NCI-H187 treated with DMSO at 0.1 percent for 48 hours (cell line): ENCODE data around the gene MACROD2.
"Not testable (repeated sequence)": the region's sequence is repeated elsewhere in the genome, so short reads cannot be mapped to it uniquely, and the experiment has no call there.

Experiments
- DNase-seq: peaks from one replicate; lab custom pipeline; 2025; lab: John Stamatoyannopoulos, UW

MACROD2 gene

GRCh38 chr20:15109494-15109893 is 1114.2 kb downstream of the MACROD2 start:
- no peak for DNase-seq

DNA sequence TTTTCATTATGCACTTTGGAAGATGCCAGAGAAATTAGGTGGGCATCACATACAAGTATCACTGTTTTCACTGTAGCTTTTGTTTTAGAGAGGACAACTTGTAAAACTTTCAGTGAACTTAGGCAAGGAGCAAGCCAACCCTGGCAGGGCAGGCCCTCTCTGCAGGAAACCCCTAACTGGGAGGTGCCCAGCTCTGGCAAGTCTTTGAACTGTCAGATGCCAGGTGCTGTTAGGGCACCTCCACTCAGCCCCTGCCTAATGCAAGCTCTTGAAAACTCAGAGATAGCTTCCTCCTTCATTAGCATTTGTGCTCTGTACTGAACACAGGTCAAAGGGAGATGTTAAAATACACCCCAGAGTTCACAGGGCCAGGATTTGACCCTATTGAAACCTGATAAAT is 1116.3 kb downstream of the MACROD2 start:
- no peak for DNase-seq

DNA sequence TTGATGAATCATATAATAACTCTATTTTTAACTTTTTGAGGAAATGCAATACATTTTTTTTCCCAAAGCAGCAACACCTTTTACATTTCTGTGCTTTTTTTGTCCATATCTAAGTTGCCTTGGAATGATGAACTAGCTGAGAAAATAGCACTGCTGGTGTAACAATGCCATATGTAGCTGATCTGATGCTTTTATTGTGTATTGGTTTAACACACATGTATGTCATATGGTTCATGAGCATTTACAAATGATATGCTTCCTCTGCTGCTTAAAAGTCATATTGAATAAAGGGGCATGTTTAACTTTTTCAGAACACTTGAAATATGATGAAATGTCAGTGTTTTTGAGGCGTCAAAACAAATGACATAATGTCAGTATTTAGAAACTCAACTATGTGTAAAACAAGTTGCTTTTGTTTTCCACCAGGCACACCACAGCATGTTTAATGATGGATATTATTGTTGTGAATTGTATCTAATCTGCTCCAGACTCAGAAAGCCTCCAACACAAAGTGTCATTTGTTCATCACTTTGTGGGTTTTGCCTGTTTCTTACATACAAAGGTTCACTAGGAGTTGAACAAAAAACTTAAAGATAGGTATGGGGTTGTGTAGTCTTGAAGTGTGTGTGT is 1117.9 kb downstream of the MACROD2 start:
- no peak for DNase-seq

- no peak for DNase-seq
These were observed 1124.7 kb downstream of the MACROD2 start for GRCh38 chr20:15119852-15120487.

DNA sequence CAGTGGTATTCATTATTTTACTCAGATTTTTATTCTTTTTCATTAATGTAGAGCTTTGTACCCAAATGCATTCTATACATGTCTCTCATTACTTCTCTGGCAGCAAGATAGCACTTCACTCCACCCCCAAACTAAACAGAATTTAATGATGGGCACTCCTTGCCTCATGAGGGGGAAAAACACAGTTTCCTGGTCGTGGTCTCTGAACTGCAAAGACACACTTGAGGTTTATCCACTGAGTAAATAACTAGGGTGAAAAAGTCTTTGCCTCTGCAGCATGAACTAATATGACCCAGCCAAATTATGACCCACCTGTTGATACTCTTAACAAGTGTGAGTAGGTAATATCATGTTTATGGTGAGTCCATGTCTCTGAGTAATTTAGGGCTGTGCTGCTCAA is 1127.3 kb downstream of the MACROD2 start:
- no peak for DNase-seq

DNA sequence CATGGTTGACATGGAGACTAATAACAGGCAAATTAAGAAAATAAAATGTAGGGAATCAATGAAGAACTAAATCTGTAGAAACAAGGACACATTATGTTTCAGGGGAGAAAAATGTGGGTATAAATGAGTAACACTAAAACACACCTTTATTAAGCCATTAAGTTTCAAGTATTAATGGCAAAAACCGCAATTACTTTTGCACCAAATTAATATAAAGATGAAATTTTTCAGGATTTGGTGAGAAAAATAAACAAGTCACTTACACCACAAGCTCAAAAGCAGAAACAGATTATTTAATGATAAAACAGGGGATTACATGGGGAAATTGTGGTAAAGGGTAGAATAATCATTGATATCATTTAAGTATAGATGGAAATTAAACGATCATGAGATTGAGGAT is 1135.9 kb downstream of the MACROD2 start:
- no peak for DNase-seq

DNA sequence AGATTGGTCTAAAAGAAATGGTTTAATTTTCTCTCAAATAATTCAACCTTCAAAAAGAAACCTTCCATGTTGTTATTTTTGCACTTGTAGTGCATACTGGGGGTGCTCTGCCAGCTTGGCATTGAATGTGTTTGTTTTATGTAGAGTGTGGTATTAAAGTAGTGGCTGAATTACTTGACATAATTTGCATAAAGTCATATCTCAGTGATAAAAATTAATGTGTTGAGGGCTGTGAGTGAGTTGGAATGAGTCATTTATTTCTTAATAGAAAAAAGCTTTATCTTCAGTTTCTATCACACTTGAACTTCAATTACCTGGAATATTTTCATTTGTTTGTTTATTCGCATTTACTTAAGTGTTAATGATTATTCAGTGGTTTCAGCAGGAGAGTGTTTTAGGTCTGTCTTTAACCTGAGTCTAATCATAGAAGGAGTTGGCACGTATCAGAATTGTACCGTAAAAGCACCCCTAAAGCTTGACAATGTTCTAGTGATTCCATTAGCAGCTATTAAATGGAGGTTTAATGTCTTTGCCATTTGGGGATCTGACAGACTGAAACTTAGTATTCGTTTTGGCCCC is 1143.3 kb downstream of the MACROD2 start:
- DNase-seq: no peak

DNA sequence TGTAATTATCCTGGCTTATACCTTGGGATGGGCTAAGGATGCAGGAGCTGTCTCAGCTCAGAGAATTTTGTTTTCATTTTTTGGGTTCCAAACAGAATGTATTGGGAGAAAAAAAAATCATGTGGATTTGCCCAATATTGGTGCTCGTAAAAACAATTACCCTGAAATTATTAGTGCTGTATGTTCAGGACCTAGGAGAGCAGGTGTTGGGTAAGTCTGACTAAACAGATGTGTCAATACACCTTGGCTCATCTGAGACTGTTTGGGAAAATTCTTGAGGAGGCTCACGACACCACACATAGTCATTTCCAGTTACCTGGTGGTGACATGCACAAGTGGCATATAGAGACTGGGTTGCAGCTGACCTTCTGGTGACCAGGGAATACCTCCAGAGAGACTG is 1144.2 kb downstream of the MACROD2 start:
- no peak for DNase-seq

GRCh38 chr20:15140286-15140685 is 1145.0 kb downstream of the MACROD2 start:
- DNase-seq: no peak

GRCh38 chr20:15140940-15141339 is 1145.6 kb downstream of the MACROD2 start:
- DNase-seq: not testable (repeated sequence)

DNA sequence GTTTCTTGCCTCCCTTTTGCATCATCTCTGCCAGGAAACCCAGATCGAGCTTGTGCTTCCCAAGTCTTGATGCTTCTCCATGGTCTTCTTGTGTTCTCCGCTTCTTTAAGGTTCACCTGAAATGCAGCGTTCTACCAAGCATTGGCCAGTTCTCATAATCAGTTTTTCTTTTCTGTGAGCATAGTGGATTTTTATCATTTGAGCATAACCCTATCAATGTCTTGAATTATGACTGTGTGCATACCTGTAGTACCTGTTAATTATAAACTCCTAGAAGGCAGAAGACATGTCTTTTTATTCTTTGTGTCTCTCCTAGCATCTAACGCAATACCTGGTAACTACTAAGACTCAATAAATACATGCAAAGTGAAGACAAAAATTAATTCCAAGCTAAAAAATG is 1146.5 kb downstream of the MACROD2 start:
- no peak for DNase-seq

DNA sequence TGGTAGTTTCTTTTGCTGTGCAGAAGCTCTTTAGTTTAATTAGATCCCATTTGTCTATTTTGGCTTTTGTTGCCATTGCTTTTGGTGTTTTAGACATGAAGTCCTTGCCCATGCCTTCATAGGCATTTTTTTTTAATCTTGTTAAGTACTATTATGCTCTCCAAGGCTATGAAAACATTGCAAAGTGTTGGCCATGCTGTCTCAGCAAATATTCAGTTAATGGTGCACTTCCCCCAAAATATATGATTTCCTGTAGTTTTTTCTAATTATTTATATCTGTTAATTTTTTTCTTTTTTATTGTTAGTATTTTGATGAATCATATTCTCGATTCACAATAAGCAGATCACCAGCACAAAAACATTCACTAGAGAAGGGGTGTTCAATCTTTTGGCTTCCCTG is 1148.2 kb downstream of the MACROD2 start:
- DNase-seq: no peak

GRCh38 chr20:15144916-15145315 is 1149.6 kb downstream of the MACROD2 start:
- no peak for DNase-seq

DNA sequence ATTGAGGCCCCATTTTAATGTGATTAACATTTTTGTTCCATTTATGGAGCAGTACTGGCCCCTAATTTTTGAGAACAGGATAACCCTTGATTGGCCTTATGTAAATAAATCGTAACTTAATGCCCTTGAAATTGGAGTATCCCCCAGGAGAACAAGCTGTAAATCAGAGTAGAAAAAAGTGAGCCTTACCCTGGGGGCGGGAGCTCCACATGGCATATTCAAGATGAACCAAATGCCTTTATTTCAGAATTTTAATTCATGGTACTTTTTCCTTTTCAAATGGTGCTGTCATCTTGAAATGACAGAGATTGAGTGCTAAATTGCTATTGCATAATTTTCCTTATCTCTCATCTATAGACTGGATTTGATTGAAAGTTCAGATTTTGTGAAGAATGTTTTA is 1151.6 kb downstream of the MACROD2 start:
- no peak for DNase-seq

DNA sequence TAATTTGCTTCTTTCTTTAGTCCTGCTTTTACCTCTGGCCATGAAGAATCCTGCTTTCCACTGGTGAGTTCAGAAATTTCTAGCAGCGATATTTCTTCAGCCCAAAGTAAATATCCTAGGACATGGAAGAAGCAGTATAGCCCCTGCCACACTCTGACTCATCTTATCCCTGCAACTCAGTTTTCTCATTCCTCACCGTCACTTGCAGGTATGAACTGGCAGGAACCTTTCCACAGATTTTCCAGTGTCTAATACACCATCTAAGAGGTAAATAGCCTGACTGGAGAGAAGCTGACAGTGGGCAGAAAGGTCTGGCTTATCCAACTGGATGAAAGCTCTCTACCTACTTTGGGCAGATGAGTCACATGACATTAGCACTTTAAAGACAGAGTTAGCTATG is 1158.8 kb downstream of the MACROD2 start:
- DNase-seq: no peak

- no peak for DNase-seq
These were observed 1160.6 kb downstream of the MACROD2 start for GRCh38 chr20:15155848-15156401.

DNA sequence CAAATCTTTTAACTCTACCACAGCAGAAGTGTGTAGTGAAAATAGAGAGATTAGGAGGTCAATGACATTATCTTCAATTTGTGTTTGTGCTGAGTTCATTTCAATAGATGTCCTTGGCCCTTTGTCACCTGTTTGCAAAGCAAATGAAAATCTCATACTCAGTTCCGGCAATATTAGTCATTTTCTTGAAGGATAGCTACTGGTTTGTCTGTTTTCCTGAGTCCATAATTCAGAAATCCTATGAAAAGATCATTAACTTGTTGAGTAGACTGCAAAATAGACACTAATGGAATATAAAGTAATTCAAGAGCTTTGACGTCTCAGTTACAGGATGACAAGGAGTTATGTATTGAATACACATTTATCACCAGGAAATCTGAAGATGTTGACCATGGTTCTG is 1163.2 kb downstream of the MACROD2 start:
- no peak for DNase-seq

DNA sequence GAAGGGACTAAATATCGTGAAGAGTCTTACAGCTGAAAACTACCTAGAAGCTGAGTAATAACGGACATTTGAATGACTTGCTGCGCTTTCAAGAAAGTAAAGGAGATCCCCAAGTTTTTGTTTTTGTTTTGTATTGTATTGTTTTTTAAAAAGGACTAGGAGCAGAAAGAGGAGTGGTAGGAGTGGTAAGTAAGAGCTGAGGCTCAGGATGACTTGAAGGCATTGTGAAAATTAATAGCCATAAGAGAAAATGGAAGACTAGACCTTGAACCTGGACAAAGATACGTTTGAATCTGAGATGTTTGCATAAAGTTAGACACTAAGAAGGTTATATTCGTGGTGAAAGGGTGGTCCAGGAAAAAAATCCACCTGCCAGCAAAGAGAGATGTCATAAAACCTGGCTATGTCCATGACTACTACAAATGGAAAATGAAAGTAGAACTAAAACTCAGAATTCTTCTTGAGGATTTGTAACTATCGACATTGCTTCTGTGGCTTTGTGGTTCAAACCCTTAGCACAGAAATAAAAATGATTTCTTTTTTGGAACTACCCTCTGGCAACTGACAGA is 1166.8 kb downstream of the MACROD2 start:
- no peak for DNase-seq

- DNase-seq: no peak
These were observed 1168.3 kb downstream of the MACROD2 start for GRCh38 chr20:15163632-15164031.

DNA sequence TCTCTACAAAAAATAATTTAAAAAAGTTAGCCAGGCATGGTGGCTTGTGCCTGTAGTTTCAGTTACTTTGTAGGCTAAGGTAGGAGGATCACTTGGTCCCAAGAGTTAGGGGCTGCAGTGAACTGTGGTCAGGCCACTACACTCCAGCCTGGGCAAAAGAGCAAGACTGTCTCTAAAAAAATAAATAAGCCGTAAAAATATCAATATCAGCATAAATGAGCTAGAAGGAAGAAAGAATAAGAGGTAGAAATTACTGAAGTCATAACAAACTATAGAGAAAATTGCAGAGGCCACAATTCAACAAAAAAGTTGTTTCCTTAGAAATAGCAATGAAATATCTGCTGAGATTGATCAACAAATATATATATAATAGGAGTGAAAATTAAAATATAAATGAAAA is 1169.4 kb downstream of the MACROD2 start:
- DNase-seq: no peak

- no peak for DNase-seq
These were observed 1171.4 kb downstream of the MACROD2 start for GRCh38 chr20:15166744-15167143.

DNA sequence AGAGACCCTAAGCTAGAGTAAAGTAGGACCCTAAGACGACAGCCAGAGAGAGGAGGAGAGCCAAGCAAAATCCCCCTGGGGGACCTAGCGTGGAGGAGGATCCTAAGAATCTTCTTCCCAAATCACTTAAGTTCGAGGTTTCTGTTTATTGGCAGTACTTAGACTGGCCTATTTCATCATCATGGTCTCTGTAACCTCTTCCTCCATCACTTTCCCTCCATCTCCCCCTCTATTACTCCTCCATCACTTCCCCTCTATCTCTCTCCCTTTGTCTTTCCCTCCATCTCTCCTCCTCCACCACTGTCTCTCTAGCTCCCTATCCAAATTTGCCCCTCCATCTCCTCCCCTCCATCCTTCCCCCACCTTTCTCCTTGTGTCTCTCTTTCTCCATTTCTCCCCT is 1175.7 kb downstream of the MACROD2 start:
- no peak for DNase-seq

- DNase-seq: no peak
These were observed 1181.6 kb downstream of the MACROD2 start for GRCh38 chr20:15176929-15177328.
